Activated CD4-positive, alpha-beta T cell treated with anti-CD3 and anti-CD28 coated beads, Interleukin-2, amount 50 U/mL, for 24 hours (primary cell): ENCODE data around the gene CEMP1.
"Not testable (repeated sequence)": the region's sequence is repeated elsewhere in the genome, so short reads cannot be mapped to it uniquely, and the experiment has no call there.

Experiments
- DNase-seq, 2 donors: peaks; one replicate each; pipeline ENCODE4 v3.0.0-alpha.2; 2020; ENCODE audit warnings: low read depth in 1 of 2, low spot score in 1 of 2

Gene CEMP1

GRCh38 chr16:2537451-2538379 is 6.5 kb upstream of the CEMP1 start, which contains the start of gene PDPK1:
Gene PDPK1 (plus strand): TSS chr16:2538021. CDS start chr16:2538113, 92 bp downstream.
- DNase-seq, result peak; percentile 82 to 89

- no peak for DNase-seq
These were observed 4.4 kb upstream of the CEMP1 start for GRCh38 chr16:2535625-2536013.

GRCh38 chr16:2534335-2534734 is 3.1 kb upstream of the CEMP1 start:
- not testable (repeated sequence) for DNase-seq

GRCh38 chr16:2533912-2534311 is 2.7 kb upstream of the CEMP1 start:
- no peak for DNase-seq

- DNase-seq, result not testable (repeated sequence)
These were observed 2.0 kb upstream of the CEMP1 start for GRCh38 chr16:2533142-2533755.

GRCh38 chr16:2532494-2533141 is 1.4 kb upstream of the CEMP1 start:
- DNase-seq, result peak in 1 of 2 donors; percentile 33

- DNase-seq, result peak; percentile 93 to 96
These were observed 687 bp upstream of the CEMP1 start for GRCh38 chr16:2531696-2532493.

- DNase-seq, result no peak
These were observed 434 bp downstream of the CEMP1 start for GRCh38 chr16:2530629-2531318.

GRCh38 chr16:2529961-2530628 is 1.1 kb downstream of the CEMP1 start:
- DNase-seq, result no peak

GRCh38 chr16:2529061-2529931 is 1.9 kb downstream of the CEMP1 start:
- no peak for DNase-seq

- DNase-seq, result no peak
These were observed 2.8 kb downstream of the CEMP1 start for GRCh38 chr16:2528161-2529060.

GRCh38 chr16:2527784-2528100 is 3.5 kb downstream of the CEMP1 start:
- no peak for DNase-seq

GRCh38 chr16:2527071-2527783 is 4.0 kb downstream of the CEMP1 start:
- no peak for DNase-seq

GRCh38 chr16:2526135-2526534 is 5.1 kb downstream of the CEMP1 start:
- no peak for DNase-seq

GRCh38 chr16:2524339-2524938 is 6.8 kb downstream of the CEMP1 start:
- no peak for DNase-seq

GRCh38 chr16:2523801-2524231 is 7.4 kb downstream of the CEMP1 start:
- no peak for DNase-seq
